HG02759 (cell line): ENCODE measurements around the gene SLC5A5.

Experiments
- ATAC-seq: cut with Tn5 transposase; IDR thresholded peaks from one replicate; pipeline ENCODE4 v1.9.1; 2021; ENCODE audit warnings: mild to moderate bottlenecking, moderate library complexity; ENCODE audit not compliant: unreplicated experiment

The SLC5A5 gene

DNA sequence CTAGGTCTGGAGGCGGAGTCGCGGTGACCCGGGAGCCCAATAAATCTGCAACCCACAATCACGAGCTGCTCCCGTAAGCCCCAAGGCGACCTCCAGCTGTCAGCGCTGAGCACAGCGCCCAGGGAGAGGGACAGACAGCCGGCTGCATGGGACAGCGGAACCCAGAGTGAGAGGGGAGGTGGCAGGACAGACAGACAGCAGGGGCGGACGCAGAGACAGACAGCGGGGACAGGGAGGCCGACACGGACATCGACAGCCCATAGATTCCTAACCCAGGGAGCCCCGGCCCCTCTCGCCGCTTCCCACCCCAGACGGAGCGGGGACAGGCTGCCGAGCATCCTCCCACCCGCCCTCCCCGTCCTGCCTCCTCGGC lies at the start of gene SLC5A5:
TSS of gene SLC5A5 (plus strand) at position 68 of the 373 bp plus-strand sequence. CDS start 375 bp downstream, outside the sequence.
- ATAC-seq = no peak

DNA sequence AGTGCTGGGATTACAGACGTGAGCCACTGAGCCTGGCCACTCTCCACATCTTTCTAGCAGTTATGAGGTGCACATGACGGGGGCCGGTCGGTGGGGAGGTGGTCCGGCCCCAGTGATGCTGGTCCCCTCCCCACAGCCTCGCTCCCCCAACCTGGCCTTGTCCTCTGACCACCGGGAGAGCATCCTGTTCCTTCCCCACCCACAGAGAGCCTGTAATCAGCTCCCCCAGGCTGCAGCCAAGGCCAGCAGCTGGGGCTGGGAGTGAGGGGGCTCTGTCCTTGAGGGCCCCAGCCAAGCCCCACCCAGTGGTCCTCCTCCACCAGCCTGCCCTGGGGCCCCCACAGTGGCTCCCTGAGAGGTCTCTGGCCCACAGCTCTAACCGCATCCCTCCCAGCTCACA lies 47.4 kb upstream of the SLC5A5 start:
- no peak for ATAC-seq

DNA sequence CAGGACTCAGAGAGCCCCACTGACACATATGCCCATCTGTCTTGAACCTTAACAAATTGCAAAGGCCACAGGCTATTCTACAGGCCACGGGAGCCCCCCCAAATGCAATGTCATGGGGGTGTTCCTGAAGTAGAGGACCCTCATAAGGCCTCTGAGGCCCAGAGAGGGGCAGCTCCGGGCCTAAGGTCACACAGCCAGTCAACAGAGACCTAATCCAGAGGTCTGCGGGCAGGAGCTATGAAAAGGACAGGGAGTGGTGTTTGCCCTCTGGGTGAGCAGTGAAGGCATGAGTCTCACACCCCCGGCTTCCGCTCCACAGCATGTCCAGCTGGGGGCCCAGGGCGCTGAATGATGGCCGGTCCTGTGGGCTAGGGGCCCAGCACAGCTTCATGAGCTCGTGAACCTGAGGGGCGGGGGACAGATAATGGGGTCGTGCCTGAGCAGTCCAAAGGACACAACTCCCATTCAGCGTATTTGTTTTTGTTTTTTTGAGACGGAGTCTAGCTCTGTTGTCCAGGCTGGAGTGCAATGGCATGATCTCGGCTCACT lies 45.2 kb upstream of the SLC5A5 start:
- ATAC-seq = no peak

DNA sequence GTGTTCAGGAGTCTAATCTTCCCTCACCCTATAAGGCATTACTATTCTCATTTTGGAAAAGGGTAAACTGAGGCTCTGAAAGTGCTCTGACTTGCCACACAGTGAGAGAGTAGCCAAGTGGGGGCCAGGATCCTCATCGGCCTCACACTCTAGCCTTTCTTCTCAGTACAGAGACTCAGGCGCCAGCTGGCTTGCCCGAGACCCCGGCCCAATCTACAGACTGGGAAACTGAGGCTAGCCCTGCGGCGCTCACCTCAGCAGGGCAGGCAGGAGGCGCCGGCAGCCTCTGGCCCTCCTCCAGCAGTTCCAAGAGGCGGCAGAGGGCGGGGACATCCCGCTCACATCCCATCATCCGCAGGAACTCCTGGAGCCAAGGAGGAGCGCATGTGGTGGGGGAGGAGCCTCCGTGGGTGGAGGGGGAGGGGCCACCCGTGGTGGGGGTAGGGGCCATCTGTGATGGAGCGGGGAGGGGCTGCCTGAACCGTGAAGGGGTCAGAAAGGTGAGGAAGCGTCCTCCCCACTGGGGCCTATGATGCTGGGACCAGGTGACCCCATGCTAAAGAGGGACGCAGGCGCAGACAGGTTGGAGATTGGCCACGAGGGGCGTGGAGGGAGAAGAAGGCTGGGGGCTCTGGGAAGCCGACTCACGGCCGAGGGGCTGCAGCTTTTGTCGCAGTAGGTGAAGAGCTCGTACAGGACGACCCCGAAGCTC lies 41.7 kb upstream of the SLC5A5 start:
- no peak for ATAC-seq

DNA sequence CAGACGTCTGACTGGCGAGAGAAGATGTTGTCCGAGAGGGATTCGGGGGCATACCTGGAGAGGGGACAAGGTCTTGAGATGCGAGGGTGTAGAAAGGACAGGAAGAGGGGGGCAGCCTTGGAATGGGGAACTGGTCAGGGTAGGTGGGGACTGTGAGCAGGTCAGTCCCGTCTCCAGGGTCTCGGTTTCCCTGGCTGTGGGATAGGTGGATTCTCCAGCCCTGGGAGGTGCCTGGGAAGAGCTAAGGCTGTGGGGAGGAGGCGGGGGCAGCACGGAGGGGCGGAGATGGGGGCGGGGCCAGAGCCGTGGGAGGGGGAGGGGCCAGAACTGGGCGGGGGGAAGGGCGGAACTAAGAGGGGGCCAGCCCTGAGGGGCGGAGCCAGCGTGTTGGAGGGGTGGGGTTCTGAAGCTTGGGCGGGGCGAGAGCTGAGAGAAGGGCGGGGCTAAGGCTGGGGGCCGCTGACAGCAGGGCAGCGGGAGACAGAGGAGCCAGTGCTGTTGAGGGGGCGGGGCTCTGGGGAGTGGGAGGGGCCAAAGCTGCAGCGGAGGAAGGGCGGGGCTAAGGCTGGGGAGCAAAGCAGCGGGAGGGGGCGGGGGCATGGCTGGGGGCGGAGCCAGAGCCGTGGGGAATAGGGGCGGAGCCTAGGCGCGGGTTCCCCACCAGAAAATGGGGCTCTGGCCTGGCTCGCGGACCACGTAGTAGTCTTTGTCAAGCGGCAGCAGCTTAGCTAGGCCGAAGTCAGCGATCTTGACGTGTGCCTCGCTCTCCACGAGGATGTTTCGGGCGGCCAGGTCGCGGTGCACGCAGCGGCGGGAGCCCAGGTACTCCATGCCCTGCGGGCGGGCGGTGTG lies 41.0 kb upstream of the SLC5A5 start:
- no peak for ATAC-seq

DNA sequence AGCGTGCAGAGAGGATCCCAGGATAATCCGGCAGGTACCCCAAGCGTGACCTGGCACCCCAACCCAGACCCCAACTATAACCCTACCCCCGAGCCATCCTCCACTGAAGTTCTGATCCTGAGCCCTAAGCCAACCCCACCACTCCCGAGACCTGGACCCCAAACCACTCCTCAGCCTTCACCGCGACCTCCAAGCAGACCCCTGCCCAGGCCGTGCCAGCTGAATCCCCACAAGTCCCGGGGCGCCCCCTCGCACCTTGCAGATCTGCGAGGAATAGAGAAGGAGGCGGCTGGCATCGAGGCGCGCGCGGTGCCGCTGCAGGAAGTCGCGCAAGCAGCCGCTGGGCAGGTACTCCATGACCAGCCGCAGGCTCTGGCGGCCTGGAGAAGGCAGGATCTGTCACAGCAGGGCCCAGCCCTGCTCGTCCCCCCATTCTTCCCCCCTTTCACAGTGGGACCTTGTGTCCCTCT lies 40.3 kb upstream of the SLC5A5 start:
- no peak for ATAC-seq

DNA sequence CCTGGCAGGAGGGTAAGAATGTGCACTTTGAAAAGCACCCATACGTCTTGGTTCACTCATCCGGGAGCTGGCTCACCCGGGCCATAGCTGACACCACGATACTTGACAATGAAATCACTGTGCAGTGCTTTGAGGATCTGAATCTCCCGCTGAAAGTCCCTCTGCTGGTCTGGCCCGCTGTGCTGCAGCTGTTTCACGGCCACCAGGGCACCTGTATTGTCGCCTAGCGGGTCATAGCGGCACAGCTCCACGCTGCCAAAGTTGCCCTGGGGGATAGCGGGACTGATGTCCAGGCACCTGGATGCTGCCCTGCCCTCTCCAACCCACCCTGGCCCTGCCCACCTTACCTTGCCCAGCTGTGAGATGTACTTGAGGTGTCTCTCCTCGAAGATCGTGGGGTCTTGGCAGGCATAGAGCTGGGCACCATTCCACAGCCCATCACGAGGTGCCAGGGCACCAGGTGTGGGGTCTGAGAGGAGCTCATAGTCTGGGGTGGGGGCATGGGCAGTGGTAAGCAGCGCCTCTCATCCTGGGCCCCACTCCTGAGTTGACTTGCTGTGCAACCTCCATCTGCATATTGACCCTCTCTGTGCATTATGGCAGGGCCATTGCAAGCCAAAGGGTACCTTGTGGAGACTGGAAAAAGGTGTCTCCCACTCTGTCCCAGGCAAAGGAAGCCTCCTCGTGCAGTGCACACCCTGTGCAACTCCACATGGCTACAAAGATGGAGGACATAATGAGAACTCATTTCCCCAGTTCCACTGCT lies 39.1 kb upstream of the SLC5A5 start:
- ATAC-seq = no peak

DNA sequence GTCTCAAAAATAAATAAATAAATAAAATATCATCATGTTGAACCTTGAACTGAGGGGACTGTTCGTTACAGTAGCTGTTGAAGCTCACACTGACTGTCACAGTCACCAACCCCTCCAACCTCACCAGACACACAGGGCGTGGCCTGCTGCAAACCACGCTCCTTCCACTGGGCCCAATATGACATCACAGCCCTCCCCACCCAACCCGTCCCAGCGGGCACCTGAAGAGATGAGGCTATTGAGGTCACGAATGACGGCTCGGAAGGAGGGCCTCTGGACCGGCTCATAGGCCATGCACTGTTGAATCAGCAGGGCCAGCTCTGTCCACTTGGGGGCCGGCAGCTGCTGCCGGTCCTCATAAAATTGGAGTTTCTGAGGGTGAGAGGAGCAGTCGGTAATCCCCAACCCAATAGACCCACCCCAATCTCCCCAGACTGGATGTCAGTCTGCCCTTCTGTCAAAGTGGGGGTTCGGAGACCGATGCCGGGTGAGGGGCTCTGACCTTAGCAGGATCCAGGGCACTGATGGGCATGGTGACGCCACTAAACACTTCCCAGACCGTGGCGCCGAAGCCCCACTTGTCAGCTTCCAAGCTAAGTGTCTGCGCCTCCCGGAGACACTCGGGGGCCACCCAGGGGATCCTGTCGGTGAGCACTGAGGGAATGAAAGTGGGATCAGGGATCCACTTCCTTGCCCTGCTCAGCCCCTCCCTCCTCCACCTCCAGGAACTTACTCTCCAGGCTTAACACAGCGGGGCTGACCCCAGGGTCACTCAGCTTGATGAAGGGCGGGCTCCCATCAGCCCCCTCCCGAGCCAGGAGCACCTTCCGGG lies 37.2 kb upstream of the SLC5A5 start:
- ATAC-seq = no peak

DNA sequence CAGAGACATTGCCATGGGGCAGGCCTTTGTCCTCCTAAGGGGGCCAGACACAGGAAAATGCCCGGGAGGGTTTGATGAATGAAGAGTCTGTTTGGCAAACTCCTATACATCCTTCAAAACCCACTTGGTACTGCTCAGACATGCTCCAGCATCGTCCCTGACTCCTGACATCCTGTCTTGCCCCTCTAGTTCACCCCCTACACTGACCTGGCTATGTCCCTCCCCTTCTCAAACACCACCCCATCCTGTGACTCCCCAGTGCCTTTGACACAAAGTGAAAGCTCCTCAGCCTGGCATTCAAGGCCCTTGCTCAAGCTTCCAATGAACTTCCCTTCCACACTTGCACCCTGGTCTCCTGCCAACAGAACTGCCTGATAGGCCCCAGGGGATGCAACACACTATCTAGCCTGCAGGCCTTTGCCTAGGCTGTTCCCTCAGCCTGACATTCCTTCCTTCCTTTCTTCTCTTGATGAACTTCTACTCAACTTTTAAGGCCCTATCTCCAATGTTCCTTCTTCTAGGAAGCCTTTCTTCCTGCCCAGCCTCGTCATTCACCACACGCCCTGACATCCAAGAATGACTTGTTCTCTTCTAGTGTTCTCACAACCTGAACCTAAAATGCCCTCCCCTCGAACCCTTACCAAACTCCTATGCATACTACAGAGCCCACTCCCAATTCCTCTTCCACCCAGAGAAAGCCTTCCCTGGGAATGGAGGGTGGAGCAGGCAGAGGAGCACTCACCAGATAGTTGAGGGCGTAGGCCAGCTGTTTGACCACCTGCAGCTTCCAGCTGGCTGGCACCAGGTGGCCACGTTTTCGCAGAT lies 36.4 kb upstream of the SLC5A5 start:
- no peak for ATAC-seq

DNA sequence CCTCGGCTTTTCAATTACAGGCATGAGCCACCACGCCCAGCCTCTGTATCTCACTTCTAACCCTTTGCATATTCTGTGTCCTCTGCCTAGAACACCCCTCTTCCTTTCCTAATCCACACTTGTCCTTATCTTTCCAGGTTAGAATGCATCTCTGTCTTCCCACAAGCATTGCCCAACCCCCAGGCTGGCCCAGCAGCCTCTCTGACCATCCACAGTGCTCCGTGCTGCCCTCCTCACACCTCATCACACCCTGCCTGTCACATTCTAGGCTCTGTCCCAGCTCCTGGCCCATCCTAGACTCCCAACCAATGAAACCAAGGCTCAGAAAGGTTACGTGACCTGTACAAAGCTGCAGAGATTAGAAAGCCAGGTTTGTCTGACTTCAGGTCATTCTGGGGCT lies 35.2 kb upstream of the SLC5A5 start:
- no peak for ATAC-seq

DNA sequence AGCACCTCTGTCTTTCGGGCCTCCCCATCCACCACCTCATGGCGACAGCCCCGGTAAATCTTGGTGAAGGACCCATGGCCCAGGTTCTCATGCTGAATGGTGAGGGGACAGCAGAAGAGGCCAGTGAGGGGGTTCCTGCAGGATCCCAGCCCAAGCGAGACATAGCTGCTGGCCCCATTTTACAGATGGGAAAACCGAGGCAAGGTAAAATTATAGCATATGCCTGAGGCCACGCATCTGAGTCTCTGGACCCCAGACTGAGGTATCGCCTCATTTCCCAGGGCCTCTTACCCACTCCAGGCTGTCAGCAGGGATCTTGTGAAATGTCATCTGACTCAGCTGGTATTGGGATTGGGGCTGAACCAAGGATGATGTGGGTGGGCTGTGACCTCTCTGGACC lies 33.8 kb upstream of the SLC5A5 start:
- no peak for ATAC-seq

DNA sequence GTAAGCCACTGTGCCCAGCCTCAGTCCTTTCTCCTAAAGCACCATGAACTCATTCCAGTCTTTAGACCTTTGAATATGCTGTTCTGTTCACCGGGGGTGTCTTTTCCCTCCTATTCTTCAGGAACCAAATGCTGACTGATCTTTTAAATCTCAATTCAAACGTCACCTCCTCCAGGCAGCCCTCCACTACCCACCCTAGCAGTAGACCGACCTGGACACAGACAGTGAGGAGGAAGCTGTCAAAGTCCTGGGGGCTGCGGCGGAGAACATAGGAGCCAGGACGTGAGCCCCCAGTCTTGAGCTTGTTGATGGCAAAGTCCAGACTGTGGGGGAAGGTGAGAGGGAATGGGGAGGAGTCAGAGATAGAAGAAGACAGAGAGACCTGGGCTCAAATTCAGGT lies 31.7 kb upstream of the SLC5A5 start:
- no peak for ATAC-seq

DNA sequence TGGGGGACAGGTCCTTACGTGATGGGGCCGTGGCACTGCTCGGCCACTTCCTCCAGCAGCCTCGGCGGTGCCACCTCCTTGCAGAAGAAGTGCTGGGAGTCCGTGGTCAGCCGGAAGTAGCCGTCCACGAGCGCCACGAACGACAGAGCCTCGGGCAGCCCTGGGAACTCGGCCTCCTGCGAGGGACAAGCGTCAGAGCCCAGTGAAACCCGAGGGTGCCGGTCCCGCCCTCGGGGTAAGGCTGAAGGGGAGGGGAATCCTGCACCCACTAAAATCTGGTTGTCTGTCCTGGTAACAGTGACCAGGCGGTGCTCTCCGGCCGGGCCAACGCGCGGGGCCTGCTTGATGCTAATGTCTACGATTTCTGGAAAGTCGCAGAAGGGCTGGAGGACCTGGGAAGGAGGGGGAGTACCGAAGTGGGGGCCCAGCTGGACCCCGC lies 30.4 kb upstream of the SLC5A5 start:
- no peak for ATAC-seq

DNA sequence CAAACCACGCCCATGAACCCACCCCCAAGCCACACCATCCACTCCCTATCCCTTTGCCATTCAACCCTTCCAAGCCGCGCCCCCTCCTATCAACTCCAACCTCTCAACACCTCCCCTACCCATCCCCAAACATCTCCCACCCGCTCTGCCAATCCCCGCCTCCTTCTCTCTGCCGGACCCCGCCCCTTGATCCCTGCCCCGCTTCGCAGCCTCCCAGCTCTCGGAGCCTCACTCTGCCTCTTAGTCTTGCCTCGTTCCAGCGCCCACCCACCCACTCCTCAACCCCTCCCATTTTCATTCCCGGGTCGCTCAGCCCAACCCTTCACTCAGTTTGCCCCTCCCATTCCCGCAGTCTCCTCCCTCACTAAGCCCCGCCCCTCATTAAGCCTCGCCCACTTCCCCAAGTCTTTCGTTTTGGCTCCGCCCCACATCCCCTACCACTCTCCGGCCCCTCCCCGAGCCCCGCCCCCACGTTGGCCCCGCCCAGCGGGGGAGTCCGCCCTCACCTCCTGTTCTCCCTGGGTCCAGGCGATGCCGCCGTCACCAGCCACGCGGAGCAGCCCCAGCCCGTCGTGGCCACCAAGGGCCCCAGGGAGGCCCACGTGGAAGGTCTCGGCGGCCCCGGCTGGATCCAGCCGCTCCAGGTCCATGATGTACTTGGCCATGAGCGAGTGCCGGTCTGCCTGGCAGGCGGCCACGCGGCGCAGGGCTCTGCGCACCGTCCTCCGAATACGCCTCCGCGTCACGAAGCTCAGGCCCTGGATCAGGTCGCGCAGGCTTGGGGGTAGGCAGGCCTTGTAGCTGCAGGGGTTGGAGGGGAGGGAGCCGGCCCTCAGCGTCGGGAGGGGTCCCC lies 29.7 kb upstream of the SLC5A5 start:
- ATAC-seq = no peak

DNA sequence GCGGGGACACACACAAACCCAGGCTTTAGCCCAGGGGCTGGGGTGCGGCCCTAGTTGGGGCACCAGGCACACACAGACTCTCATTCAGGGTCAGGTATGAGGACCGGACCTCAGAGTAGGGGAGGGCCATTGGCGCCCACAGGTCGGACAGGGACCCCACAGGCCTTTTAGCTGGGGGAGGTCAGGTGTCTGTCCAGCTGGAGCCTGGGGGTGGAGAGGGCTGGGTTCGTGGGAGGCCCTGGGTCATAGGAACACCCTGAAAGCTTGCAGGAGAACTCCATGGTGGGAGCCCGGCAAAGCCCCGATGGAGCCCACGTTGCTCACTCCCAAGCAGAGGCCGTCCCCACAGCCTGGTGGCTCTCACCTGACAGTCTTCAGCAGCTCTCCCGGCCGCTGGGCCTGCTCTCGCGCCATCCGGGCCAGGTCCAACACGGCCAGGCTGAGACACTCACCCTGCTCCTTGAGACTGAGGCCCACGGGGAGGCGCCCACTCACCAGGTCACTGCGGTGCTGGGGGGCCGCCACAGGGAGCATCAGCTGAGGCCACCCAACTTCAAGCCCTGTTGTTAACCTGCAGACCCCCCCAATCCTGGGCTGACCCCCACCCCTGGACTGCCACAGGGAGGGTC lies 29.0 kb upstream of the SLC5A5 start:
- ATAC-seq = no peak

DNA sequence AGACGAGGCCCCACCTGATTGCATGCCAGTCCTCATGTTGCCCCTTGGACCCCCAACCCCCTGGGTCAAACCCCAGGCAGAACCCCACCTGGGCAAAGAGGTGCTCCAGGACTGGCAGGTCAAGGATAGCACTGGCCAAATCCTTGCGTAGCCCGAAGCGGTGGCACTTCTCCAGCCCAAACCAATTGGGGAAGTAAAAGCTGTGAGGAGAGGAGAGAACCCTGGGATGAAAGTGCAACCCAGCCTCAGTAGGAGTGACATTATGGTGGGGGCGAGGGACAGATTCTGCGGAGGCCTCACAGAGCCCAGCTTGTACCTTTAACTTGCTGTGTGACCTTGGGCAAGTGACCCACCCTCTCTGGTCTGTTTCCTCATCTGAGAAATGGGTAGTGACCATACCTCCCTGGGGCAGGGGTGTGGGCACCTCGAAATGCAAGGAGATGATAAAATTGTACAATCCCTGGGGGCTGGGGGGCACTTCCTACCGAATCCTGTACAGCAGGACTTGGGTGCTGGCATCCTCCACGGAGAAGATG lies 28.4 kb upstream of the SLC5A5 start:
- no peak for ATAC-seq

DNA sequence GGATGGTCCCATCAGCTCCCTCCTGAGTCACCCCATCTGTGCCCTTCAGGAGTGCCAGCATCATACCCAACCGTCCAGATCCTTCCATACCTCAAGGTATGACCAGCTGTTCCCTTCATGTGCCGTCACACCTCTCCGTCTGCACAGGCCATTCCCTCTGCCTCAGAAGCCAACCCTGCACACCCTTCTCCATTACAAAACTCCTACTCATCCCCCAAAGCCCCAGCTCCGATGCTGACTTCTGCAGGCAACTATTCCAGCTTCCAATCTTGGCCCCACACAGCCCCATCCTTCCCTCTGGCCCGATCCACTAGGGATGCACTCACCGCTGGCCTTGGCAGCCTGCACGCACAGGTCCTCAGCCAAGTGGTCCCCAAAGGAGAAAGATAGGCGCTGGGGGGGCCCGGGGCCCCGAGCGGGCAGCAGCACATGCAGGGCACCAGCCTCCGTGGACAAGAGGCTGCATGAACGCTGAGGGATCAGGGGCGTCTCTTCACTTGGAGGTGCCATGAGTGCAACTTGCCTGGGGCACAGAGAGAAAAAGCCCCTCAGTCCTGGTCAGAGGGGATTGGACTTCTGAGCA lies 27.7 kb upstream of the SLC5A5 start:
- ATAC-seq = no peak
